RWPE1 (cell line): ENCODE data around the gene OR10A3.

Source experiments
- CTCF ChIA-PET: fragments of 350-600 bp; sonication (Branson Sonifier 250); formaldehyde crosslinking; extraction: SDS; loops from one replicate; lab custom pipeline; 2021; lab: Yijun Ruan, JAX
- POLR2A ChIA-PET: fragments of 400-600 bp; formaldehyde crosslinking; extraction: SDS; loops from one replicate; lab custom pipeline; 2020; ENCODE audit warnings: antibody characterized with exemption; ENCODE audit not compliant: low non-redundant PET; lab: Yijun Ruan, JAX
- DNase-seq: peaks from one replicate; pipeline ENCODE4 v3.0.0; 2012; ENCODE audit warnings: low spot score
- H3K27ac ChIP-seq: fragments of 450-650 bp; 2 replicates; pipeline ENCODE4 v1.5.1; 2017
- TF ChIP-seq, protein P1 (sequence below): fragments of 450-650 bp; conservative IDR thresholded peaks from 2 replicates; pipeline ENCODE4 v1.5.1; 2017; ENCODE audit warnings: low read depth, mild to moderate bottlenecking

Gene OR10A3

DNA sequence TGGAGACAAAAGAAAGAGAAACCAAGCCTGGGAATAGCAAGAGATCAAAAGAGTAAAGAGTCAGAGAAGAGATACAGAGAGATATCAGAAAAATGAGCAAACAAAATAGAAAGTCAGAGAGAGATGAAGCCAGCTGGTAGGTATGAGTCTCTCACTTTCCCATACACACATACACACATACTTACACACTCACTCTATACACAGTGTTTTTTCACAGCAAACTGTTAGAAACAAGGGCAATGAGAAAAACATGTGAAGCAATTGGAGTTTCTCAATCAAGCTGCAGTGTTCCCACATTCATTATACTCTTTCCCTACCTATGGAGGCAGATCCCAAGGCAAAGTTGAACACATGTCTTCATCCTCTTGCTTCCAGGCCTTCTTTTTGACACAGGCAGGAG is 26.3 kb upstream of the OR10A3 start:
- DNase-seq, result no peak
- POLR2A ChIA-PET, result no interaction called here
- CTCF ChIA-PET, result interaction anchor here (0.6 kb wide), 1 partner anchor 215 kb away, joined by 3 read pairs; no protein-coding TSS in a partner anchor

DNA sequence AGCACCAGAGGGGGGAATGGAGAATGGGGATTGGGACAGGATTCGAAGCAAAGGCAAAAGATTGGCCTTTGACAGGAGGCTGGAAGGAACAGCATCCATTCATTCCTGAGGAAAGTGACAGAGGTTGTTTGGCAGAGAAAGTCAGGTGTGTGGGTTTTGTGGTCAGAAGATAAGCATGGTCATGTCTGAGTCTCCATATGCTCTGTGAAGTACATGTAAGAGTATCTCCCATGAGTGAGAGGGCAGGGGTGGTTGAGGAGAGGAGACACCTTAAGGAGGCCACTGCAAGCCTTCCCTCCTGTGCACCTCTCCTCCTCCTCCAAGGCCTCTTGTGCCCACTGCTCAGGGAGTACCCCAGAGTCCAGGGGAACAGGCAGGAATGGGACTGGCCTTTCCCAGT is 25.6 kb upstream of the OR10A3 start:
- CTCF ChIA-PET, result no interaction called here
- TF ChIP-seq, protein P1, sequence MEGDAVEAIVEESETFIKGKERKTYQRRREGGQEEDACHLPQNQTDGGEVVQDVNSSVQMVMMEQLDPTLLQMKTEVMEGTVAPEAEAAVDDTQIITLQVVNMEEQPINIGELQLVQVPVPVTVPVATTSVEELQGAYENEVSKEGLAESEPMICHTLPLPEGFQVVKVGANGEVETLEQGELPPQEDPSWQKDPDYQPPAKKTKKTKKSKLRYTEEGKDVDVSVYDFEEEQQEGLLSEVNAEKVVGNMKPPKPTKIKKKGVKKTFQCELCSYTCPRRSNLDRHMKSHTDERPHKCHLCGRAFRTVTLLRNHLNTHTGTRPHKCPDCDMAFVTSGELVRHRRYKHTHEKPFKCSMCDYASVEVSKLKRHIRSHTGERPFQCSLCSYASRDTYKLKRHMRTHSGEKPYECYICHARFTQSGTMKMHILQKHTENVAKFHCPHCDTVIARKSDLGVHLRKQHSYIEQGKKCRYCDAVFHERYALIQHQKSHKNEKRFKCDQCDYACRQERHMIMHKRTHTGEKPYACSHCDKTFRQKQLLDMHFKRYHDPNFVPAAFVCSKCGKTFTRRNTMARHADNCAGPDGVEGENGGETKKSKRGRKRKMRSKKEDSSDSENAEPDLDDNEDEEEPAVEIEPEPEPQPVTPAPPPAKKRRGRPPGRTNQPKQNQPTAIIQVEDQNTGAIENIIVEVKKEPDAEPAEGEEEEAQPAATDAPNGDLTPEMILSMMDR, result no peak
- H3K27ac ChIP-seq, result no peak overlapping the region

More for the DNA sequence above, 26.3 kb upstream of the OR10A3 start:
- TF ChIP-seq, protein P1, result no peak
- H3K27ac ChIP-seq, result no peak overlapping the region

DNA sequence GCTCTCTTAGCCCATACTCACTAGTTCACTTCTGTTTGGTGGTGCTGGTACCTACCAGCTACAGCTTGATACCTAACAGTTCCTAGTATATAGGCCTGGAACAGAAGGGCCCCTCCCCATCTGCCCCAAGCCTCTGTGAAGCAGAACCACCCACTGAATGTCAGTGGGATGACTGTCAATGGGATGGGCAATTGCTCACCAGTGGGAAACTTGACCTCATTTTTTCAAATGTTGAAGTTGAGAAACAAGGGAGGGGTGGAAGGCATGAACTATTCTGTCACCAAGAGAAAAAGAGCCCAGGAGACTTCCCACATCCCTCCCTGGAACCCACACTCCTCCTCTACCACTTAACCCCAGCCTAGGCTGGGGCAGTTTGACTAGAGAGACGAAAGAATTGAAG is 23.9 kb upstream of the OR10A3 start, which contains the start of gene NLRP10:
TSS of gene NLRP10 (minus strand) at position 62 of the 400 bp plus-strand sequence. CDS start 1,952 bp downstream, outside the sequence.
- H3K27ac ChIP-seq, result no peak within 1 kb of the TSS
- TF ChIP-seq, protein P1, result no peak
- peak; percentile 45 for DNase-seq
- ChIA-PET POLR2A (no interaction called here), CTCF (no interaction called here)

More for the DNA sequence above, 25.6 kb upstream of the OR10A3 start:
- DNase-seq, result no peak
- POLR2A ChIA-PET, result no interaction called here

DNA sequence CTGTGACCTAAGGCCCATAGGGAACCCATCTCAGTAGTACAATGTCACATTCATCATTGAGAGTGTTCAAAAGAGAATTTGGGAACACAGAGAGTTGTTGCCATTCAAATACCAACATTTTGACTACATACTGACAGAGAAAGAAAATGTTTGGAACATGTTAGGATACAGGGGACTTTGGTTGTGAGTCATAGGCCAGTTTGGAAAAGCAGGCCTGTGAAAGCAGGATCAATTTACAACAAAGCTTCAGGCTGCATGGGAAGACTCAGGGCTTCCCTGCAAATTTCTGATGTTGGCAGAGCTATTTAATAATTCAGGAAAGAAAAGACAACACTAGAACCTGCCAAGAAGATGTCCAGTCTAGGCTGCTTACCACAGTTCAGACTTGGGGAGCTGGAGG is 23.4 kb upstream of the OR10A3 start:
- H3K27ac ChIP-seq, result no peak overlapping the region
- TF ChIP-seq, protein P1, result no peak
- POLR2A ChIA-PET, result no interaction called here
- no peak for DNase-seq
- CTCF ChIA-PET, result no interaction called here

DNA sequence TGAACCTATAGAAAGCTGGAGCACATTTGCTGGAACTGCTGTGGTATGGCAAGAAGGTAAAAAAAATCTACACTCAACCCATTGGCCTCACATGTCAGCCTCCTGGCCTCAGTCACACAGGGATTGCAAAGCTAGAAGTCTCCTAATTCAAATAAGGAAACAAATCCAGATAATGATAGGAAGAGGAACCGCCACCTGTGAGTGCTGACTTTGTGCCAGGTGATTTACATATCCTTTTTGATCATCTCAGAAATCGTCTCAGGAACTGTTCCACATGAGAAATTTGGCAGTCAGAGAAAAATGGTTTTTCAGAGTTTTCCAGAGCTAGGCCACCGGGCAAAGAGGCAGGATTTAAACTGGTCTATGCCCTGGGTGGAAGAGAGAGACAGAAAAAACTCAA is 22.8 kb upstream of the OR10A3 start:
- ChIA-PET POLR2A (no interaction called here), CTCF (no interaction called here)
- H3K27ac ChIP-seq, result no peak overlapping the region
- TF ChIP-seq, protein P1, result no peak
- no peak for DNase-seq

DNA sequence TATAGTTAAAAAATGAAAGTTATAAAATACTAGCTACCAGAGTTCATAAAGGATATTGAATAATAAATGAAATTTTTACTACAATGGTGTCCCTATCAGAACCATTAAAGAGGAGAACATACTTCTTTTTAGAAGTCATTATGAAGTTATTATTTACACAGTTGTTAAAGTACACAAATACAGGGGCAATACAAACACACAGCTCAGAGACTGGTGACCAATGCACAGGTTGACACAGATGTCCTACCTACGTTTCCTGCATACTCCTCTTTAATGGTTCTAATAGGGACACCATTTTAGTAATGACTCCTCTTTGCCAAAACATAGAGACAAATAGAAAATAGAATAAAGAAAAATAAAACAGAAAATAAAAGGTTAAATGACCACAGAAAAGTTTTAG is 13.7 kb upstream of the OR10A3 start:
- ChIA-PET POLR2A (no interaction called here), CTCF (no interaction called here)
- TF ChIP-seq, protein P1, result no peak
- DNase-seq, result no peak
- no peak overlapping the region for H3K27ac ChIP-seq
